Smooth muscle cell (in vitro differentiated cells): ENCODE data around the gene MORN4. TPM values are rescaled to one million over a fixed set of nuclear protein-coding genes. Genes with fewer than 3 reads are reported as not detected.
A peak's percentile ranks its signal among the peaks of the same experiment; 100 is the strongest.
"Not testable (repeated sequence)": the region's sequence is repeated elsewhere in the genome, so short reads cannot be mapped to it uniquely, and the experiment has no call there.

Experiments
- DNase-seq: peaks from one replicate; lab custom pipeline; 2025; ENCODE audit not compliant: unreplicated experiment; lab: John Stamatoyannopoulos, UW
- H2AFZ ChIP-seq: fragments of 200-600 bp; sonication (generic); 2 replicates; pipeline ENCODE4 v1.6.0; 2016; ENCODE audit warnings: antibody characterized with exemption, low read depth, mild to moderate bottlenecking
- H3F3A ChIP-seq: fragments of 200-600 bp; sonication (generic); 2 replicates; pipeline ENCODE4 v1.6.0; 2017; ENCODE audit warnings: antibody characterized with exemption, low read depth
- H3K27ac ChIP-seq: fragments of 200-600 bp; sonication (generic); 2 replicates; pipeline ENCODE4 v1.5.1; 2016; ENCODE audit warnings: low read depth, mild to moderate bottlenecking
- H3K27me3 ChIP-seq: fragments of 200-600 bp; sonication (generic); 2 replicates; pipeline ENCODE4 v1.6.1; 2016; ENCODE audit warnings: low read depth, mild to moderate bottlenecking
- H3K36me3 ChIP-seq: fragments of 200-600 bp; sonication (generic); 2 replicates; pipeline ENCODE4 v1.5.1; 2016; ENCODE audit warnings: low read depth
- H3K4me1 ChIP-seq: fragments of 200-600 bp; sonication (generic); 2 replicates; pipeline ENCODE4 v1.5.1; 2016; ENCODE audit warnings: low read depth
- H3K4me2 ChIP-seq: fragments of 200-600 bp; sonication (generic); 2 replicates; pipeline ENCODE4 v1.6.0; 2016; ENCODE audit warnings: mild to moderate bottlenecking
- H3K4me3 ChIP-seq: fragments of 200-600 bp; sonication (generic); 2 replicates; pipeline ENCODE4 v1.5.1; 2016; ENCODE audit warnings: mild to moderate bottlenecking
- H3K79me2 ChIP-seq: fragments of 200-600 bp; sonication (generic); 2 replicates; pipeline ENCODE4 v1.6.0; 2016; ENCODE audit warnings: low read depth, mild to moderate bottlenecking
- H3K9ac ChIP-seq: fragments of 200-600 bp; sonication (generic); 2 replicates; pipeline ENCODE4 v1.6.0; 2016; ENCODE audit warnings: low read depth
- H3K9me3 ChIP-seq: fragments of 200-600 bp; sonication (generic); replicated peaks from 2 replicates; pipeline ENCODE4 v1.5.1; 2016; ENCODE audit warnings: low read depth
- H4K20me1 ChIP-seq: fragments of 200-600 bp; sonication (generic); 2 replicates; pipeline ENCODE4 v1.6.0; 2016; ENCODE audit warnings: low read depth
- WGBS: methylation state at CpG from one replicate; pipeline ENCODE4 v1.1.7; 2016; ENCODE audit warnings: low lambda C conversion rate; 5-methylcytosine and 5-hydroxymethylcytosine counted together
- polyA plus RNA-seq: library from polyadenylated mRNA; unstranded; fragments of >200 nt; fragmentation: Nextera tagmentation; extraction: Ambion mirVana; gene quantifications from 2 replicates; pipeline ENCODE4 v1.2.1, GENCODE V29; 2016
- total RNA-seq: library from RNA; depleted of rRNA; stranded (reverse); fragments of >200 nt; gene quantifications from 2 replicates; pipeline ENCODE4 v1.2.3, GENCODE V29; 2014
- TF ChIP-seq, protein P1 (sequence below): fragments of 200-600 bp; sonication (generic); IDR thresholded peaks from 2 replicates; pipeline ENCODE4 v1.5.1; 2017; ENCODE audit warnings: borderline replicate concordance, mild to moderate bottlenecking, antibody characterized with exemption; ENCODE audit not compliant: insufficient read depth, poor library complexity, severe bottlenecking

The MORN4 gene
- total and polyA plus RNA-seq, 2 experiments from 2014 or later = 2.9 to 16.8 TPM

DNA sequence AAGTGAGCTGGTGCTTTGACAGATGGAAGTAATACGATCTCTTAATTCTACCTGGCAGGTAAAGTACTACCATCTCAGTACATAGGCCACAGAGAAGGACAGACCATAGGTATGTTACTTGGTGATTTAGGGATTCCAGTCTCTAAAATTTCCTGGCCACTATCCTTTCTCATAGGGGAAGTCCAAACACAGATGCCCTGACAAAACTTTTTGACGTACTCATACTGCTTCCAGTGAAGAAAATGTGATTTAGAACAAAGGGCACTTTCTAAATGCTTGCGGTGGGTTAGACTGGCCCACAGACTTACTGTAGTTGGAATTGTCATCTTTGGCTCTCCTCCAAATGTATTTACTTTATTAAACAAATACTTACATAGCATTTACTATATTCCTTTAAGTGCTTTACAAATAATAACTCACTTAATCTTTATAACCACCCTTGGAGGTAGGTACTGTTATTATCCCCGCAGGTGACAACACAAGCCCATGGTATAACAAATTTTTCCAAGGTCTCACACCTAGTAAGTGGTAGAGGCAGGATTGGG is 10.2 kb upstream of the MORN4 start:
- Histone ChIP-seq H4K20me1 (peaks cover 19% of the 10 kb centered on the region), H3K4me2 (no peak overlapping the region), H3K36me3 (no peaks in the 10 kb centered on the region), H3K9ac (no peak overlapping the region), H3K4me3 (no peak overlapping the region), H3K79me2 (peaks cover 60% of the 10 kb centered on the region), H3K27ac (no peak overlapping the region), H3K27me3 (no peaks in the 10 kb centered on the region), H3K4me1 (peaks cover 25% of the 10 kb centered on the region), H2AFZ (no peak overlapping the region), H3K9me3 (no peaks in the 10 kb centered on the region), H3F3A (peaks cover 18% of the 10 kb centered on the region)
- 95% methylated on average over 4 of the region's 4 CpGs for WGBS
- TF ChIP-seq, protein P1, sequence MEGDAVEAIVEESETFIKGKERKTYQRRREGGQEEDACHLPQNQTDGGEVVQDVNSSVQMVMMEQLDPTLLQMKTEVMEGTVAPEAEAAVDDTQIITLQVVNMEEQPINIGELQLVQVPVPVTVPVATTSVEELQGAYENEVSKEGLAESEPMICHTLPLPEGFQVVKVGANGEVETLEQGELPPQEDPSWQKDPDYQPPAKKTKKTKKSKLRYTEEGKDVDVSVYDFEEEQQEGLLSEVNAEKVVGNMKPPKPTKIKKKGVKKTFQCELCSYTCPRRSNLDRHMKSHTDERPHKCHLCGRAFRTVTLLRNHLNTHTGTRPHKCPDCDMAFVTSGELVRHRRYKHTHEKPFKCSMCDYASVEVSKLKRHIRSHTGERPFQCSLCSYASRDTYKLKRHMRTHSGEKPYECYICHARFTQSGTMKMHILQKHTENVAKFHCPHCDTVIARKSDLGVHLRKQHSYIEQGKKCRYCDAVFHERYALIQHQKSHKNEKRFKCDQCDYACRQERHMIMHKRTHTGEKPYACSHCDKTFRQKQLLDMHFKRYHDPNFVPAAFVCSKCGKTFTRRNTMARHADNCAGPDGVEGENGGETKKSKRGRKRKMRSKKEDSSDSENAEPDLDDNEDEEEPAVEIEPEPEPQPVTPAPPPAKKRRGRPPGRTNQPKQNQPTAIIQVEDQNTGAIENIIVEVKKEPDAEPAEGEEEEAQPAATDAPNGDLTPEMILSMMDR = no peak
- no peak for DNase-seq

DNA sequence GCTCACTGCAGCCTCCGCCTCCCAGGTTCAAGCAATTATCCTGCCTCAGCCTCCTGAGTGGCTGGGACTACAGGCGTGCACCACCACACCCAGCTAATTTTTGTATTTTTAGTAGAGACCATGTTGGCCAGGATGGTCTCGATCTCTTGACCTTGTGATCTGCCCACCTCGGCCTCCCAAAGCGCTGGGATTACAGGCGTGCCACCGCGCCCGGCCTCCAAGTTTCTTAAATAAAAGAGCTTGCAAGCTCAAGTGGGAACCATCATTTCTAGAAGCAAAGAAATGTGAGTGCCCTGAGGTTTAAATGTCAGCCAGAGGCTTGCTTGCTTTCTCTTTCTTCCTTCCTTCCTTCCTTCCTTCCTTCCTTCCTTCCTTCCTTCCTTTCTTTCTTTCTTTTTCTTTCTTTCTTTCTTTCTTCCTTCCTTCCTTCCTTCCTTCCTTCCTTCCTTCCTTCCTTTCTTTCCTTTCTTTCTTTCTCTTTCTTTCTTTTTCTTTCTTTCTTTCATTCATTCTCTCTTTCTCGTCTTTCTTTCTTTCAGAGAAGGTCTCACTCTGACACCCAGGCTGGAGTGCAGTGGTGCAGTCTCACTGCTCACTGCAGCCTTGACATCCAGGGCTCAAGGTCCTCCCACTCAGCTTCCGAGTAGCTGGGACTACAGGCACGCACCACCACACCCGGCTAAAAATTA is 9.3 kb upstream of the MORN4 start:
- H3K27ac ChIP-seq, H3K9me3 ChIP-seq, H2AFZ ChIP-seq, H3F3A ChIP-seq, H3K27me3 ChIP-seq, H3K36me3 ChIP-seq, DNase-seq: not testable (repeated sequence)
- Histone ChIP-seq H3K4me2 (peak overlapping the region; percentile 99), H3K4me3 (peak overlapping the region; percentile 98), H3K9ac (peak overlapping the region; percentile 93), H3K79me2 (peaks cover 60% of the 10 kb centered on the region), H3K4me1 (peaks cover 18% of the 10 kb centered on the region), H4K20me1 (peaks cover 19% of the 10 kb centered on the region)
- WGBS = 96% methylated on average over 13 of the region's 13 CpGs

DNA sequence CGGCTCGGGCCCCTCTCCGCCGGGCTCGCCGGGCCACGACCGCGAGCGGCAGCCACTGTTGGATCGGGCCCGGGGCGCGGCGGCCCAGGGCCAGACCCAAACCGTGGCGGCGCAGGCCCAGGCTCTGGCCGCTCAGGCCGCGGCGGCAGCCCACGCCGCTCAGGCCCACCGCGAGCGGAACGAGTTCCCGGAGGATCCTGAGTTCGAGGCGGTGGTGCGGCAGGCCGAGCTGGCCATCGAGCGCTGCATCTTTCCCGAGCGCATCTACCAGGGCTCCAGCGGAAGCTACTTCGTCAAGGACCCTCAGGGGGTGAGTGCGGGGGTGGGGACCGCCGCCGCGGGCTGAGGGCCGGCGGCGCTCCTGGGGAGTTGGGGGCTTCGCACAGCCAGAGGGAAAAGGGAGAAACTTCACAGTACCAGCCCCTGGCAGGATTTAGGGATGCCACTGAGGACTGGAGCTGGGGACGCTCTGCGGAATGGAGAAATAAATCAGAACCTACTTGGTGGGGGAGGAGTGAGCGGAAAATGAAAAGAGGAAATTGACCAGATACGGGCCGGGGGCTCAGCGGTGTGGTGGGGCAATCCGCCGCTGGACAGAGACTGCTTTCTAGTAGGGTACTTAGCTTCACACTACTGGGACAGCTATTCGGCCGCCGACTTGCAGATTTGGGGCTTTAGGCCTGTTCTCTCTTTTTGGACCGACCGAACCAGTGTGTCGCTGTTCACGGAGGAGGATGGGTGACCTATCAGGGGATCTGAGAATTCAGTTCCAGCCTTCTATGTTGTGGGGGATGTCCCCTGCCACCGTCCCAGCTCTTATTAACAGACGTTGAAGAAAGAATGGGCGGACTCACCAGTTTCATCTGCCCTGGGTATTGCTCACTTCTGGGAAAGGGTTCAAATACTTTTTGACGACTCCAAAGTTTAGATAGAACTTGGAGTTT is 7.8 kb upstream of the MORN4 start:
- H3K9ac ChIP-seq = peak overlapping the region; percentile 93
- no peaks in the 10 kb centered on the region for H3K27me3 ChIP-seq
- no peaks in the 10 kb centered on the region for H3K9me3 ChIP-seq
- peaks cover 49% of the 10 kb centered on the region for H3K79me2 ChIP-seq
- H3F3A ChIP-seq = peaks cover 3% of the 10 kb centered on the region
- 2% methylated on average over 60 of the region's 67 CpGs for WGBS
- peak overlapping the region; percentile 98 for H3K4me3 ChIP-seq
- H3K27ac ChIP-seq = peak overlapping the region; percentile 87
- H3K4me1 ChIP-seq = peaks cover 11% of the 10 kb centered on the region
- TF ChIP-seq, protein P1 = no peak
- H3K36me3 ChIP-seq = no peaks in the 10 kb centered on the region
- peaks cover 19% of the 10 kb centered on the region for H4K20me1 ChIP-seq
- peak overlapping the region; percentile 99 for H3K4me2 ChIP-seq
- H2AFZ ChIP-seq = no peak overlapping the region
- peak; percentile 57 for DNase-seq
